ENCODE results near the gene FIBP. TPM values are rescaled to one million over a fixed set of nuclear protein-coding genes. Genes with fewer than 3 reads are reported as not detected.

Gene FIBP
- total and polyA plus RNA-seq, 2 experiments from 2014 or later: 200 to 201 TPM

DNA sequence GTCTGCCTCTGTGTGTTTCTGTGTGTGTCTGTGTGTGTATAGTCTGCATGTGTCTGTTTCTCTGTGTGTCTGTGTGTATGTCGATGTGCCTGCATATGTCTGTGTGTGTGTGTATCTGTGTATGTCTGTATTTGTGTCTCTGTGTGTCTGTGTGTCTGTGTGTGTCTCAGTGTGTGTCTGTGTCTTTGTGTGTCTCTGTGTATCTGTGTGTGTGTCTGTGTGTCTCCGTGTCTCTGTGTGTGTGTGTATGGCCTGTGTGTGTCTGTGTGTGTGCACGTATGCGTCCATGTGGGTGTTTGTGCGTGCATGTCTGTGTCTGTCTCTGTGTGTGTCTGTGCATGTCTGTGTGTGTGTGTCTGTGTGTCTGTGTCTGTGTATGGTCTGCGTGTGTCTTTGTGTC is 54.1 kb downstream of the FIBP start:
- H3K27me3 ChIP-seq (replicated peaks; ENCODE audit: insufficient read depth): no peaks in the 10 kb centered on the region
- no peaks in the 10 kb centered on the region for H4K20me1 ChIP-seq (ENCODE audit: insufficient read depth)
- no peaks in the 10 kb centered on the region for H3K36me3 ChIP-seq (ENCODE audit: low read depth)
- H3K9me3 ChIP-seq (ENCODE audit: low read depth): no peaks in the 10 kb centered on the region
- H3K4me3 ChIP-seq: peak overlapping the region; percentile 73
- H3K9me2 ChIP-seq (ENCODE audit: insufficient read depth): no peaks in the 10 kb centered on the region
- WGBS, 2 experiments (ENCODE audit: low coverage in 1 of 2, low lambda C conversion rate in 2 of 2, missing lambda C conversion rate in 2 of 2): 0 to 6% methylated on average over 6 of the region's 6 CpGs
- peak overlapping the region; percentile 67 for H3K9ac ChIP-seq
- DNase-seq: no peak
- peak overlapping the region; percentile 96 for H2AFZ ChIP-seq
- H3K4me2 ChIP-seq (ENCODE audit: unreplicated experiment): peak overlapping the region; percentile 90
- no peaks in the 10 kb centered on the region for H3K79me2 ChIP-seq (ENCODE audit: insufficient read depth)
- 0 out of 2 replicates have a peak, but pooled peaks cover 4% of the 10 kb centered on the region for H3K4me1 ChIP-seq (ENCODE audit: insufficient read depth)
- peaks cover 23% of the 10 kb centered on the region for H3F3A ChIP-seq (ENCODE audit: insufficient read depth)
- TF ChIP-seq EZH2 (IDR thresholded peaks at IDR 0.05; ENCODE audit: insufficient read depth, poor library complexity, severe bottlenecking): no peak
- TF ChIP-seq EZH2phosphoT487 (IDR thresholded peaks at IDR 0.05; ENCODE audit: insufficient read depth, low read depth): no peak
- no peak overlapping the region for H3K27ac ChIP-seq
- in situ Hi-C loops (cut with MboI): no loop called here

Other genes starting within 250 kb of the FIBP start
- gene RELA, start 225.6 kb downstream of the FIBP start, total RNA-seq (2014; rRNA removed; shearing (Covaris generic)): 38.4 and 45.1 TPM in 2 replicates
- gene RELA, start 225.6 kb downstream of the FIBP start, polyA plus RNA-seq (2016; fragmentation: Nextera tagmentation; extraction: Ambion mirVana): 67.8 and 74.3 TPM in 2 replicates
- gene KAT5, start 176.2 kb downstream of the FIBP start, total RNA-seq (2014; rRNA removed; shearing (Covaris generic)): 36.6 and 47.4 TPM in 2 replicates
- 28.8 and 29.5 TPM in 2 replicates for gene KAT5, start 176.2 kb downstream of the FIBP start, polyA plus RNA-seq (2016; fragmentation: Nextera tagmentation; extraction: Ambion mirVana)
- 45.7 and 56.1 TPM in 2 replicates for gene RNASEH2C, start 167.7 kb downstream of the FIBP start, total RNA-seq (2014; rRNA removed; shearing (Covaris generic))
- 115 and 117 TPM in 2 replicates for gene RNASEH2C, start 167.7 kb downstream of the FIBP start, polyA plus RNA-seq (2016; fragmentation: Nextera tagmentation; extraction: Ambion mirVana)
- gene AP5B1, start 107.5 kb downstream of the FIBP start, total RNA-seq (2014; rRNA removed; shearing (Covaris generic)): 14.8 and 16.4 TPM in 2 replicates
- gene AP5B1, start 107.5 kb downstream of the FIBP start, polyA plus RNA-seq (2016; fragmentation: Nextera tagmentation; extraction: Ambion mirVana): 4.4 and 4.9 TPM in 2 replicates
- gene OVOL1, start 101.4 kb downstream of the FIBP start, total RNA-seq (2014; rRNA removed; shearing (Covaris generic)): not detected in 2 replicates
- gene OVOL1, start 101.4 kb downstream of the FIBP start, polyA plus RNA-seq (2016; fragmentation: Nextera tagmentation; extraction: Ambion mirVana): not detected in 2 replicates
- not detected in 2 replicates for gene SNX32, start 54.5 kb downstream of the FIBP start, total RNA-seq (2014; rRNA removed; shearing (Covaris generic))
- 0.51 and 0.98 TPM in 2 replicates for gene SNX32, start 54.5 kb downstream of the FIBP start, polyA plus RNA-seq (2016; fragmentation: Nextera tagmentation; extraction: Ambion mirVana)
- 1,045 and 1,312 TPM in 2 replicates for gene CFL1, start 30.3 kb downstream of the FIBP start, total RNA-seq (2014; rRNA removed; shearing (Covaris generic))
- 2,650 and 2,758 TPM in 2 replicates for gene CFL1, start 30.3 kb downstream of the FIBP start, polyA plus RNA-seq (2016; fragmentation: Nextera tagmentation; extraction: Ambion mirVana)
- 49.6 and 56.0 TPM in 2 replicates for gene MUS81, start 28.0 kb downstream of the FIBP start, total RNA-seq (2014; rRNA removed; shearing (Covaris generic))
- 39.4 and 42.0 TPM in 2 replicates for gene MUS81, start 28.0 kb downstream of the FIBP start, polyA plus RNA-seq (2016; fragmentation: Nextera tagmentation; extraction: Ambion mirVana)
- gene EFEMP2, start 15.7 kb downstream of the FIBP start, total RNA-seq (2014; rRNA removed; shearing (Covaris generic)): 308 and 328 TPM in 2 replicates
- 520 and 545 TPM in 2 replicates for gene EFEMP2, start 15.7 kb downstream of the FIBP start, polyA plus RNA-seq (2016; fragmentation: Nextera tagmentation; extraction: Ambion mirVana)
- gene CTSW, start 8.6 kb downstream of the FIBP start, total RNA-seq (2014; rRNA removed; shearing (Covaris generic)): 1.1 TPM in 1 of 2 replicates, not detected in the other
- 0.23 and 0.51 TPM in 2 replicates for gene CTSW, start 8.6 kb downstream of the FIBP start, polyA plus RNA-seq (2016; fragmentation: Nextera tagmentation; extraction: Ambion mirVana)
- gene CCDC85B, start 2.2 kb upstream of the FIBP start, total RNA-seq (2014; rRNA removed; shearing (Covaris generic)): 95.1 and 143 TPM in 2 replicates
- gene CCDC85B, start 2.2 kb upstream of the FIBP start, polyA plus RNA-seq (2016; fragmentation: Nextera tagmentation; extraction: Ambion mirVana): 116 and 118 TPM in 2 replicates
- gene FOSL1, start 11.9 kb upstream of the FIBP start, total RNA-seq (2014; rRNA removed; shearing (Covaris generic)): 80.6 and 88.9 TPM in 2 replicates
- 104 and 105 TPM in 2 replicates for gene FOSL1, start 11.9 kb upstream of the FIBP start, polyA plus RNA-seq (2016; fragmentation: Nextera tagmentation; extraction: Ambion mirVana)
- gene C11orf68, start 30.6 kb upstream of the FIBP start, total RNA-seq (2014; rRNA removed; shearing (Covaris generic)): 46.2 and 50.5 TPM in 2 replicates
- 91.5 and 94.4 TPM in 2 replicates for gene C11orf68, start 30.6 kb upstream of the FIBP start, polyA plus RNA-seq (2016; fragmentation: Nextera tagmentation; extraction: Ambion mirVana)
- 223 and 307 TPM in 2 replicates for gene DRAP1, start 31.0 kb upstream of the FIBP start, total RNA-seq (2014; rRNA removed; shearing (Covaris generic))
- 517 and 533 TPM in 2 replicates for gene DRAP1, start 31.0 kb upstream of the FIBP start, polyA plus RNA-seq (2016; fragmentation: Nextera tagmentation; extraction: Ambion mirVana)
- gene TSGA10IP, start 57.0 kb upstream of the FIBP start, total RNA-seq (2014; rRNA removed; shearing (Covaris generic)): 0.13 TPM in 1 of 2 replicates, not detected in the other
- not detected in 2 replicates for gene TSGA10IP, start 57.0 kb upstream of the FIBP start, polyA plus RNA-seq (2016; fragmentation: Nextera tagmentation; extraction: Ambion mirVana)
- 27.7 and 38.3 TPM in 2 replicates for gene SART1, start 73.3 kb upstream of the FIBP start, total RNA-seq (2014; rRNA removed; shearing (Covaris generic))
- gene SART1, start 73.3 kb upstream of the FIBP start, polyA plus RNA-seq (2016; fragmentation: Nextera tagmentation; extraction: Ambion mirVana): 43.4 and 48.6 TPM in 2 replicates
- 21.2 and 22.8 TPM in 2 replicates for gene EIF1AD, start 113.7 kb upstream of the FIBP start, total RNA-seq (2014; rRNA removed; shearing (Covaris generic))
- gene EIF1AD, start 113.7 kb upstream of the FIBP start, polyA plus RNA-seq (2016; fragmentation: Nextera tagmentation; extraction: Ambion mirVana): 21.6 and 25.3 TPM in 2 replicates
- 24.9 and 31.6 TPM in 2 replicates for gene BANF1, start 114.0 kb upstream of the FIBP start, total RNA-seq (2014; rRNA removed; shearing (Covaris generic))
- 330 and 346 TPM in 2 replicates for gene BANF1, start 114.0 kb upstream of the FIBP start, polyA plus RNA-seq (2016; fragmentation: Nextera tagmentation; extraction: Ambion mirVana)
- 15.3 and 21.9 TPM in 2 replicates for gene CST6, start 123.5 kb upstream of the FIBP start, total RNA-seq (2014; rRNA removed; shearing (Covaris generic))
- 35.1 and 35.3 TPM in 2 replicates for gene CST6, start 123.5 kb upstream of the FIBP start, polyA plus RNA-seq (2016; fragmentation: Nextera tagmentation; extraction: Ambion mirVana)
- not detected in 2 replicates for gene CATSPER1, start 138.0 kb upstream of the FIBP start, total RNA-seq (2014; rRNA removed; shearing (Covaris generic))
- 1.1 and 1.7 TPM in 2 replicates for gene CATSPER1, start 138.0 kb upstream of the FIBP start, polyA plus RNA-seq (2016; fragmentation: Nextera tagmentation; extraction: Ambion mirVana)
- gene GAL3ST3, start 160.7 kb upstream of the FIBP start, total RNA-seq (2014; rRNA removed; shearing (Covaris generic)): not detected in 2 replicates
- gene GAL3ST3, start 160.7 kb upstream of the FIBP start, polyA plus RNA-seq (2016; fragmentation: Nextera tagmentation; extraction: Ambion mirVana): not detected in 2 replicates
- gene SF3B2, start 163.9 kb upstream of the FIBP start, total RNA-seq (2014; rRNA removed; shearing (Covaris generic)): 95.7 and 117 TPM in 2 replicates
- gene SF3B2, start 163.9 kb upstream of the FIBP start, polyA plus RNA-seq (2016; fragmentation: Nextera tagmentation; extraction: Ambion mirVana): 146 and 152 TPM in 2 replicates
- 44.6 and 48.9 TPM in 2 replicates for gene PACS1, start 181.8 kb upstream of the FIBP start, total RNA-seq (2014; rRNA removed; shearing (Covaris generic))
- gene PACS1, start 181.8 kb upstream of the FIBP start, polyA plus RNA-seq (2016; fragmentation: Nextera tagmentation; extraction: Ambion mirVana): 33.2 and 36.0 TPM in 2 replicates

Data from GM23248 (cell line).